BJ (cell line): ENCODE results near the gene BATF. TPM values are rescaled to one million over a fixed set of nuclear protein-coding genes. Genes with fewer than 3 reads are reported as not detected.
A peak's percentile ranks its signal among the peaks of the same experiment; 100 is the strongest.

Experiments
- CTCF ChIA-PET: fragments of 350-600 bp; formaldehyde crosslinking; extraction: SDS; loops from one replicate; lab custom pipeline; 2021; ENCODE audit warnings: antibody characterized with exemption, inconsistent platforms; lab: Yijun Ruan, JAX
- POLR2A ChIA-PET: fragments of 300-600 bp; sonication (Branson Sonifier 250); formaldehyde crosslinking; extraction: SDS; loops from one replicate; lab custom pipeline; 2021; ENCODE audit warnings: antibody characterized with exemption; lab: Charles Lee
- DNase-seq: peaks from one replicate; pipeline ENCODE4 v3.0.0-alpha.2; 2011; ENCODE audit warnings: low read depth
- H3K27me3 ChIP-seq: 2 replicates; pipeline ENCODE4 v1.6.0; 2011; ENCODE audit warnings: low read length; ENCODE audit not compliant: control insufficient read depth, insufficient read depth
- H3K36me3 ChIP-seq: 2 replicates; pipeline ENCODE4 v1.5.1; 2011; ENCODE audit warnings: low read length; ENCODE audit not compliant: control insufficient read depth, insufficient read depth
- H3K4me3 ChIP-seq: 2 replicates; pipeline ENCODE4 v1.5.1; 2011; ENCODE audit warnings: low read depth, mild to moderate bottlenecking, control low read depth, low read length
- polyA plus RNA-seq: library from polyadenylated mRNA; depleted of rRNA; stranded (reverse); fragments of >200 nt; gene quantifications from 2 replicates; pipeline ENCODE4 v1.2.3, GENCODE V29; 2011
- TF ChIP-seq, protein P1 (sequence below): IDR thresholded peaks from 2 replicates; pipeline ENCODE4 v1.5.1; 2011; ENCODE audit warnings: low read depth, mild to moderate bottlenecking, control low read depth, inconsistent platforms, low read length, moderate library complexity; ENCODE audit not compliant: insufficient read depth

The BATF gene
- polyA plus RNA-seq, 1 experiment, result not detected

- Histone ChIP-seq H3K36me3 (no peaks in the 10 kb centered on the region), H3K4me3 (peak overlapping the region; percentile 49), H3K27me3 (0 out of 2 replicates have a peak, but pooled peaks cover 2% of the 10 kb centered on the region)
- ChIA-PET CTCF (interaction anchor here (1.0 to 13.3 kb wide), 11 partner anchors 10 to 119 kb away, joined by 3 to 480 read pairs (median 8); partner anchors contain the start of genes ERG28 and TTLL5), POLR2A (no interaction called here)
- TF ChIP-seq, protein P1, sequence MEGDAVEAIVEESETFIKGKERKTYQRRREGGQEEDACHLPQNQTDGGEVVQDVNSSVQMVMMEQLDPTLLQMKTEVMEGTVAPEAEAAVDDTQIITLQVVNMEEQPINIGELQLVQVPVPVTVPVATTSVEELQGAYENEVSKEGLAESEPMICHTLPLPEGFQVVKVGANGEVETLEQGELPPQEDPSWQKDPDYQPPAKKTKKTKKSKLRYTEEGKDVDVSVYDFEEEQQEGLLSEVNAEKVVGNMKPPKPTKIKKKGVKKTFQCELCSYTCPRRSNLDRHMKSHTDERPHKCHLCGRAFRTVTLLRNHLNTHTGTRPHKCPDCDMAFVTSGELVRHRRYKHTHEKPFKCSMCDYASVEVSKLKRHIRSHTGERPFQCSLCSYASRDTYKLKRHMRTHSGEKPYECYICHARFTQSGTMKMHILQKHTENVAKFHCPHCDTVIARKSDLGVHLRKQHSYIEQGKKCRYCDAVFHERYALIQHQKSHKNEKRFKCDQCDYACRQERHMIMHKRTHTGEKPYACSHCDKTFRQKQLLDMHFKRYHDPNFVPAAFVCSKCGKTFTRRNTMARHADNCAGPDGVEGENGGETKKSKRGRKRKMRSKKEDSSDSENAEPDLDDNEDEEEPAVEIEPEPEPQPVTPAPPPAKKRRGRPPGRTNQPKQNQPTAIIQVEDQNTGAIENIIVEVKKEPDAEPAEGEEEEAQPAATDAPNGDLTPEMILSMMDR, result peak; percentile 36; the same call in 1 of the 2 replicates
- no peak for DNase-seq
Measured at GRCh38 chr14:75578786-75579337, 56.6 kb downstream of the BATF start.

GRCh38 chr14:75579338-75579864, 57.1 kb downstream of the BATF start:
- POLR2A ChIA-PET, result no interaction called here
- DNase-seq, result no peak
- TF ChIP-seq, protein P1, result no peak
- H3K27me3 ChIP-seq, result 0 out of 2 replicates have a peak, but pooled peaks cover 1% of the 10 kb centered on the region
- CTCF ChIA-PET, result interaction anchor here (0.6 to 13.3 kb wide), 4 partner anchors 62 to 1459 kb away, joined by 3 to 480 read pairs (median 8); partner anchors contain the start of genes ERG28 and TTLL5
- no peaks in the 10 kb centered on the region for H3K36me3 ChIP-seq
- peak overlapping the region; percentile 49 for H3K4me3 ChIP-seq

GRCh38 chr14:75579882-75580281, 57.6 kb downstream of the BATF start:
- DNase-seq, result no peak
- POLR2A ChIA-PET, result no interaction called here
- no peak overlapping the region for H3K4me3 ChIP-seq
- H3K36me3 ChIP-seq, result no peaks in the 10 kb centered on the region
- H3K27me3 ChIP-seq, result no peaks in the 10 kb centered on the region
- TF ChIP-seq, protein P1, result no peak
- CTCF ChIA-PET, result interaction anchor here (0.6 to 13.3 kb wide), 3 partner anchors 74 to 1459 kb away, joined by 3 to 480 read pairs (median 3); partner anchors contain the start of genes ERG28 and TTLL5

- DNase-seq, result no peak
- H3K27me3 ChIP-seq, result peaks cover 4% of the 10 kb centered on the region
- H3K4me3 ChIP-seq, result no peak overlapping the region
- no peaks in the 10 kb centered on the region for H3K36me3 ChIP-seq
- TF ChIP-seq, protein P1, result no peak
- ChIA-PET CTCF (interaction anchor here (0.7 to 1.1 kb wide), 2 partner anchors 10 to 67 kb away, joined by 3 read pairs; no protein-coding TSS in a partner anchor), POLR2A (no interaction called here)
Measured at GRCh38 chr14:75587388-75587787, 65.1 kb downstream of the BATF start.

DNA sequence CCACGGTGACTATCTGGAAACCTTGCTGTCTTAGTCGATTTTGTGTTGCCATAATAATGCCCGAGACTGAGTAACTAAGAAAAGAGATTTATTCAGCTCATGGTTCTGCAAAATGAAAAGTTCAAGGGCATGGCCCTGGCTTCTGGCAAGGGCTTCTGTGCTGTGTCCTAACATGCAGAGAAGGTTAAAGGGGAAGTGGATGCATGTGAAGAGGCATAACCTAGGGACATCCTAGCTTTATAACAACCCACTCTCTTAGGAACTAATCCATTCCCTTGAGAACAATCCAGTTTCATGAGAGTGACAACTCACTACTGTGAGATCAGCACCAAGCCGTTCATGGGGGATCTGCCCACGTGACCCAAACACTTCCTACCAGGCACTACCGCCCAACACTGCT, 67.7 kb downstream of the BATF start:
- Histone ChIP-seq H3K36me3 (no peaks in the 10 kb centered on the region), H3K27me3 (peaks cover 4% of the 10 kb centered on the region), H3K4me3 (no peak overlapping the region)
- DNase-seq, result no peak
- TF ChIP-seq, protein P1, result no peak
- POLR2A ChIA-PET, result no interaction called here
- CTCF ChIA-PET, result interaction anchor here (1.1 kb wide), 1 partner anchor 64 kb away, joined by 5 read pairs; no protein-coding TSS in a partner anchor
